ENCODE results near the gene MBOAT2.

DNA sequence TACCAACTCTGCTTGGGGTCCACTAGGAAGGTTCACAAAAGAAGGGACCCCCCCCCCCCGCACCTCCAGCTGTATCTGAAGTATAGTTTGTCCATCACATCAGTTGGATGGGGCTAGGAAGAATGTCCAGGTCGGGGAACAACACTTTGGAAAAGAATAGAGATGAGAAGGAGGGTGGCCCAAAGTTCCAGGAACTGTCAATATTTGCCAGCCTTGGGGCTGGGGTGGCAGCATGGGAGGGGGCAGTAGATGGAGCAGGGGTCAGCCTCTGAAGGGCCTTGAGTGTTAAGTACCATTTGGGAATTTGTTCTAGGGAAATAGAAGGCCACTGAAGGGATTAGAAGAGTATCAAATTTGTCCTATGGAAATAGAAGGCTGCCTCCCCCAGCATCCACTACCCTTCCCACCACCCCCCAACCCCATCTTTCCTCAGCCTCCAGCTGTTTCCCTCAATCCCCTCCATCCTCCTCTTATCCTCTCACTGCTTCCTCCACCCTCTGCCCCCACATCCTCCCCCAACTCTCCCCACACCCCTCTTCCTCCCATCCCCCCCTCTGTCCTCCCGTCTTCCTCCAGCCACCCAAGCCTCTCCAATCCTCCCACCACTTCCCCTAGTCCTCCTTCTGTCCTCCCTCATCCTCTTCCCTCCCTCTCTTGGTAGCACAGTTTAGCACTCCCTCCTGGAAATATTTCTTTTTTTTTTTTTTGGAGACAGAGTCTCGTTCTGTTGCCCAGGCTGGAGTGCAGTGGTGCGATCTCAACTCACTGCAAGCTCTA is 164.1 kb downstream of the MBOAT2 start:
- TF ChIP-seq POLR2A (IDR thresholded peaks at IDR 0.05), result no peak
- TF ChIP-seq, protein P1, sequence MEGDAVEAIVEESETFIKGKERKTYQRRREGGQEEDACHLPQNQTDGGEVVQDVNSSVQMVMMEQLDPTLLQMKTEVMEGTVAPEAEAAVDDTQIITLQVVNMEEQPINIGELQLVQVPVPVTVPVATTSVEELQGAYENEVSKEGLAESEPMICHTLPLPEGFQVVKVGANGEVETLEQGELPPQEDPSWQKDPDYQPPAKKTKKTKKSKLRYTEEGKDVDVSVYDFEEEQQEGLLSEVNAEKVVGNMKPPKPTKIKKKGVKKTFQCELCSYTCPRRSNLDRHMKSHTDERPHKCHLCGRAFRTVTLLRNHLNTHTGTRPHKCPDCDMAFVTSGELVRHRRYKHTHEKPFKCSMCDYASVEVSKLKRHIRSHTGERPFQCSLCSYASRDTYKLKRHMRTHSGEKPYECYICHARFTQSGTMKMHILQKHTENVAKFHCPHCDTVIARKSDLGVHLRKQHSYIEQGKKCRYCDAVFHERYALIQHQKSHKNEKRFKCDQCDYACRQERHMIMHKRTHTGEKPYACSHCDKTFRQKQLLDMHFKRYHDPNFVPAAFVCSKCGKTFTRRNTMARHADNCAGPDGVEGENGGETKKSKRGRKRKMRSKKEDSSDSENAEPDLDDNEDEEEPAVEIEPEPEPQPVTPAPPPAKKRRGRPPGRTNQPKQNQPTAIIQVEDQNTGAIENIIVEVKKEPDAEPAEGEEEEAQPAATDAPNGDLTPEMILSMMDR (IDR thresholded peaks at IDR 0.05), result no peak
